Measurements from ENCODE around the gene MOCS1. TPM values are rescaled to one million over a fixed set of nuclear protein-coding genes. Genes with fewer than 3 reads are reported as not detected.

MOCS1 gene
- total and polyA plus RNA-seq, 2 donors from 2014 or later, result 25.9 to 41.3 TPM

GRCh38 chr6:39909701-39910100, 24.6 kb downstream of the MOCS1 start:
- Histone ChIP-seq H3K27me3 (ENCODE audit: control insufficient read depth, insufficient read depth, low read length) (no peaks in the 10 kb centered on the region), H3K4me1 (ENCODE audit: control insufficient read depth in 2 of 3, insufficient read depth in 2 of 3, low read depth in 1 of 3, low read length in 3 of 3) (peaks cover 0 to 2% (median 0%) of the 10 kb centered on the region in 3 donors), H3K36me3 (ENCODE audit: control insufficient read depth in 2 of 3, insufficient read depth in 3 of 3, low read length in 3 of 3) (peaks cover 0 to 54% (median 21%) of the 10 kb centered on the region in 3 donors), H3K4me3 (ENCODE audit: low read length in 3 of 3) (no peak overlapping the region), H3K9me3 (ENCODE audit: control insufficient read depth in 2 of 3, insufficient read depth in 1 of 3, low read length in 3 of 3) (no peaks in the 10 kb centered on the region), H3K9ac (ENCODE audit: low read length in 3 of 3) (no peak overlapping the region), H3K27ac (ENCODE audit: low read depth in 2 of 2, low read length in 2 of 2) (no peak overlapping the region)
- FAIRE-seq, result no peak
- intact Hi-C loops (cut with DNase I), result no loop called here
- no peak for TF ChIP-seq CTCF (IDR thresholded peaks at IDR 0.05; ENCODE audit: borderline replicate concordance, extremely low read depth, insufficient read depth)
- DNase-seq, result no peak

GRCh38 chr6:39908838-39909583, 25.3 kb downstream of the MOCS1 start:
- intact Hi-C loops (cut with DNase I), result no loop called here
- H3K27ac ChIP-seq (ENCODE audit: low read depth in 2 of 2, low read length in 2 of 2), result no peak overlapping the region
- H3K27me3 ChIP-seq (ENCODE audit: control insufficient read depth, insufficient read depth, low read length), result no peaks in the 10 kb centered on the region
- no peaks in the 10 kb centered on the region for H3K4me1 ChIP-seq (ENCODE audit: control insufficient read depth in 2 of 3, insufficient read depth in 2 of 3, low read depth in 1 of 3, low read length in 3 of 3)
- no peaks in the 10 kb centered on the region for H3K9me3 ChIP-seq (ENCODE audit: control insufficient read depth in 2 of 3, insufficient read depth in 1 of 3, low read length in 3 of 3)
- H3K36me3 ChIP-seq (ENCODE audit: control insufficient read depth in 2 of 3, insufficient read depth in 3 of 3, low read length in 3 of 3), result peaks cover 0 to 49% (median 21%) of the 10 kb centered on the region in 3 donors
- FAIRE-seq (no peak), DNase-seq (no peak)
- no peak overlapping the region for H3K4me3 ChIP-seq (ENCODE audit: low read length in 3 of 3)
- no peak overlapping the region for H3K9ac ChIP-seq (ENCODE audit: low read length in 3 of 3)
- TF ChIP-seq CTCF (IDR thresholded peaks at IDR 0.05; ENCODE audit: borderline replicate concordance, extremely low read depth, insufficient read depth), result no peak

- FAIRE-seq, result no peak
- no peak for DNase-seq
- no peak for TF ChIP-seq CTCF (IDR thresholded peaks at IDR 0.05; ENCODE audit: borderline replicate concordance, extremely low read depth, insufficient read depth)
- Histone ChIP-seq H3K4me3 (ENCODE audit: low read length in 3 of 3) (no peak overlapping the region), H3K36me3 (ENCODE audit: control insufficient read depth in 2 of 3, insufficient read depth in 3 of 3, low read length in 3 of 3) (peaks cover 0 to 40% (median 15%) of the 10 kb centered on the region in 3 donors), H3K27me3 (ENCODE audit: control insufficient read depth, insufficient read depth, low read length) (no peaks in the 10 kb centered on the region), H3K4me1 (ENCODE audit: control insufficient read depth in 2 of 3, insufficient read depth in 2 of 3, low read depth in 1 of 3, low read length in 3 of 3) (no peaks in the 10 kb centered on the region), H3K9me3 (ENCODE audit: control insufficient read depth in 2 of 3, insufficient read depth in 1 of 3, low read length in 3 of 3) (no peaks in the 10 kb centered on the region), H3K27ac (ENCODE audit: low read depth in 2 of 2, low read length in 2 of 2) (no peak overlapping the region), H3K9ac (ENCODE audit: low read length in 3 of 3) (no peak overlapping the region)
- intact Hi-C loops (cut with DNase I), result no loop called here
Observed at GRCh38 chr6:39907871-39908575, 26.2 kb downstream of the MOCS1 start.
